GM12892 (cell line): Measurements from ENCODE around the gene VAV2.

Source experiments
- POLR2A ChIP-seq: IDR thresholded peaks from 2 replicates; pipeline ENCODE4 v1.6.1; 2011; ENCODE audit warnings: low read depth, low read length, control low read depth
- POLR2AphosphoS5 ChIP-seq: IDR thresholded peaks from 2 replicates; pipeline ENCODE4 v1.6.1; 2011; ENCODE audit warnings: low read depth, low read length, control low read depth
- TAF1 ChIP-seq: IDR thresholded peaks from 2 replicates; pipeline ENCODE4 v1.6.1; 2011; ENCODE audit warnings: low read depth, mild to moderate bottlenecking, control low read depth, low read length, borderline replicate concordance

DNA sequence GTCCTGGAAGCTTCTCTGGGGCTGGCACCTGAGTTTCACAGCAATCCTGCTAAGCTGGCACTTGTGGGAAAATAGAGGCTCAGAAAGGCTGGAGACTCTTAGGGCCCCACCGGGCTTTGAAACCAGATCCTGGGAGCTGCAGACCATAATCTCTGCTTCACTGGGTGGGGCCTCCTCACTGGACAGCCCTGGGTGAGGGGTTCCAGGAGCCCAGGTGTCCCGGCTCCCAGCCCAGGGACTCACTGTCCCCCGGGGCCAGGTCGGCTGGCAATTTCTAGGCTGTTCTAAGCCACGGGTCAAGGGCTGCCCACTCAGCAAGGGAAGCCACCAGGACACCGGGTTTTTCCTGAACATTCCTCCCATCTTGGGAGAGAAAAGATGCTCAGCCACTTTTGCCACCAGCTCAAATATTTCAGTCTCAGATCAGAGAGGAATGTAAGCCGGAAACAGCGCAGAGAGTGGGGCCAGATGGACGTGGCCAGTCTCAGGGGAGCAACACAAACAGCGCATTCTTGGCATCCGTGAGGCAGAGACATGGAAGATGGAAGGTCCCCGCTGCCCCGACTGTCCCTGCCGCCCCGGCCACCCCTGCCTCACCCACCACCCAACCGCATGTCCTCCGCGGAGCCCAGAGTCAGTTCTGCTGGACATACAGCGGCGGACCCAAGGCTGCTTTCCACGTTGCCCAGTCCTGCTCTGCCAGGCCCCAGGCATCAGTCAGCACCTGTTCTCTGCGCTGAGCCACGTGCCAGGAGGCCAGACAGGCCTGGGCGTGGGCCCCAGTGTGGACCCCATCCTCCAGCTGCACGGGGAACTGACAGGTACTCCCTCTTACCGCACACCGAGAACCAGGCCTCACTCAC, 72.6 kb downstream of the VAV2 start:
- no peak for TF ChIP-seq POLR2A
- TF ChIP-seq POLR2AphosphoS5, result no peak
- no peak for TF ChIP-seq TAF1
